HTR-8/SVneo (cell line): ENCODE data around the gene KANSL1L.
"Not testable (repeated sequence)": the region's sequence is repeated elsewhere in the genome, so short reads cannot be mapped to it uniquely, and the experiment has no call there.

Experiments used
- DNase-seq: peaks from one replicate; pipeline ENCODE4 v3.0.0; 2011; ENCODE audit warnings: low spot score, mixed read lengths; ENCODE audit not compliant: insufficient read length
- FAIRE-seq: peaks from 2 replicates; lab custom pipeline; 2011; peaks lifted over from hg19 to GRCh38; lab: Jason Lieb, UNC

KANSL1L gene

GRCh38 chr2:210171309-210172218 lies at the start of gene KANSL1L:
KANSL1L (minus strand) TSS chr2:210171409; CDS start chr2:210154582, 16,827 bp downstream.
- DNase-seq (peak; percentile 88), FAIRE-seq (peak; percentile 77)

- no peak for FAIRE-seq
- DNase-seq, result no peak
Observed at GRCh38 chr2:210215120-210215519, 43.9 kb upstream of the KANSL1L start.

- no peak for FAIRE-seq
- DNase-seq, result no peak
Observed at GRCh38 chr2:210210185-210210584, 39.0 kb upstream of the KANSL1L start.

GRCh38 chr2:210207929-210208328 lies 36.7 kb upstream of the KANSL1L start:
- FAIRE-seq (no peak), DNase-seq (no peak)

- FAIRE-seq, result no peak
- DNase-seq, result no peak
Observed at GRCh38 chr2:210203558-210203957, 32.3 kb upstream of the KANSL1L start.

- FAIRE-seq (no peak), DNase-seq (no peak)
Observed at GRCh38 chr2:210203147-210203546, 31.9 kb upstream of the KANSL1L start.

- DNase-seq, result no peak
- no peak for FAIRE-seq
Observed at GRCh38 chr2:210199854-210200253, 28.6 kb upstream of the KANSL1L start.

GRCh38 chr2:210199186-210199765 lies 28.1 kb upstream of the KANSL1L start:
- DNase-seq, result peak; percentile 5
- no peak for FAIRE-seq

- FAIRE-seq (no peak), DNase-seq (no peak)
Observed at GRCh38 chr2:210198326-210198725, 27.1 kb upstream of the KANSL1L start.

- no peak for FAIRE-seq
- no peak for DNase-seq
Observed at GRCh38 chr2:210197720-210198119, 26.5 kb upstream of the KANSL1L start.

- DNase-seq (peak; percentile 10), FAIRE-seq (no peak)
Observed at GRCh38 chr2:210195101-210195852, 24.1 kb upstream of the KANSL1L start.

GRCh38 chr2:210190345-210190744 lies 19.1 kb upstream of the KANSL1L start:
- FAIRE-seq, result no peak
- DNase-seq, result no peak

GRCh38 chr2:210189452-210190138 lies 18.4 kb upstream of the KANSL1L start:
- DNase-seq (no peak), FAIRE-seq (no peak)

GRCh38 chr2:210188755-210189154 lies 17.5 kb upstream of the KANSL1L start:
- FAIRE-seq (no peak), DNase-seq (no peak)

GRCh38 chr2:210188190-210188589 lies 17.0 kb upstream of the KANSL1L start:
- no peak for DNase-seq
- FAIRE-seq, result no peak

- not testable (repeated sequence) for DNase-seq, FAIRE-seq
Observed at GRCh38 chr2:210183936-210184335, 12.7 kb upstream of the KANSL1L start.

- DNase-seq, FAIRE-seq: not testable (repeated sequence)
Observed at GRCh38 chr2:210181606-210182088, 10.4 kb upstream of the KANSL1L start.

GRCh38 chr2:210181033-210181605 lies 9.9 kb upstream of the KANSL1L start:
- DNase-seq, FAIRE-seq: not testable (repeated sequence)

GRCh38 chr2:210180477-210180876 lies 9.3 kb upstream of the KANSL1L start:
- FAIRE-seq (no peak), DNase-seq (no peak)
